GM04504 (cell line): ENCODE results near the gene PMM1.
"Not testable (repeated sequence)": the region's sequence is repeated elsewhere in the genome, so short reads cannot be mapped to it uniquely, and the experiment has no call there.

ENCODE experiments used
- DNase-seq: peaks from one replicate; pipeline ENCODE4 v3.0.0-alpha.2; 2012; ENCODE audit warnings: low read depth

The PMM1 gene

GRCh38 chr22:41589391-41590241, at the start of gene PMM1:
Gene PMM1, minus strand, starts transcription at chr22:41589840. Its CDS starts 35 bp downstream, at chr22:41589805.
- peak; percentile 99 for DNase-seq

- no peak for DNase-seq
Observed at GRCh38 chr22:41638748-41639147, 49.1 kb upstream of the PMM1 start.

- DNase-seq = no peak
Observed at GRCh38 chr22:41638124-41638523, 48.5 kb upstream of the PMM1 start.

GRCh38 chr22:41637623-41638022, 48.0 kb upstream of the PMM1 start:
- not testable (repeated sequence) for DNase-seq

GRCh38 chr22:41636467-41636866, 46.8 kb upstream of the PMM1 start:
- DNase-seq = peak; percentile 24

- DNase-seq = not testable (repeated sequence)
Observed at GRCh38 chr22:41634610-41635009, 45.0 kb upstream of the PMM1 start.

GRCh38 chr22:41631615-41632014, 42.0 kb upstream of the PMM1 start:
- DNase-seq = not testable (repeated sequence)

GRCh38 chr22:41631115-41631514, 41.5 kb upstream of the PMM1 start:
- not testable (repeated sequence) for DNase-seq

GRCh38 chr22:41625577-41625976, 35.9 kb upstream of the PMM1 start:
- no peak for DNase-seq

- DNase-seq = no peak
Observed at GRCh38 chr22:41621911-41622179, 32.2 kb upstream of the PMM1 start.

GRCh38 chr22:41621099-41621910, 31.7 kb upstream of the PMM1 start, which contains the start of gene XRCC6:
Gene XRCC6, plus strand, starts transcription at chr22:41621295. Its CDS starts 710 bp downstream, at chr22:41622005.
- DNase-seq = peak; percentile 99

GRCh38 chr22:41620589-41621098, 31.0 kb upstream of the PMM1 start, which contains the start of gene DESI1:
Gene DESI1, minus strand, starts transcription at chr22:41621043. Its CDS starts 204 bp downstream, at chr22:41620839.
- no peak for DNase-seq

- DNase-seq = no peak
Observed at GRCh38 chr22:41619979-41620588, 30.4 kb upstream of the PMM1 start.

GRCh38 chr22:41613456-41613855, 23.8 kb upstream of the PMM1 start:
- no peak for DNase-seq

GRCh38 chr22:41612603-41613306, 23.1 kb upstream of the PMM1 start:
- no peak for DNase-seq

- DNase-seq = no peak
Observed at GRCh38 chr22:41608386-41608785, 18.7 kb upstream of the PMM1 start.

- DNase-seq = no peak
Observed at GRCh38 chr22:41603873-41604332, 14.3 kb upstream of the PMM1 start.

GRCh38 chr22:41600976-41601375, 11.3 kb upstream of the PMM1 start:
- DNase-seq = no peak

- no peak for DNase-seq
Observed at GRCh38 chr22:41598891-41599635, 9.4 kb upstream of the PMM1 start.

- DNase-seq = no peak
Observed at GRCh38 chr22:41598081-41598480, 8.4 kb upstream of the PMM1 start.

- DNase-seq = no peak
Observed at GRCh38 chr22:41597635-41597953, 8.0 kb upstream of the PMM1 start.
